ENCODE results near the gene CGN.

- TF ChIP-seq CTCF (IDR thresholded peaks at IDR 0.05) (no peak), POLR2A (IDR thresholded peaks at IDR 0.05) (no peak)
Observed at GRCh38 chr1:151486557-151486956, 24.6 kb upstream of the CGN start.
